Mucosa of descending colon (tissue), 3 donors: ENCODE results near the gene THBS4. TPM values are rescaled to one million over a fixed set of nuclear protein-coding genes. Genes with fewer than 3 reads are reported as not detected.
A peak's percentile ranks its signal among the peaks of the same experiment; 100 is the strongest.

ENCODE experiments used
- ATAC-seq: fragments of 200-7000 bp; cut with Tn5 transposase; one replicate; pipeline ENCODE4 v1.9.1; 2020; ENCODE audit warnings: mild to moderate bottlenecking, moderate library complexity
- DNase-seq, 3 donors: peaks; one replicate each; pipeline ENCODE4 v3.0.0-alpha.2; 2020
- H3K36me3 ChIP-seq: fragments of 200-600 bp; one replicate; pipeline ENCODE4 v1.8.0; 2021; ENCODE audit warnings: low read depth, mild to moderate bottlenecking
- H3K4me1 ChIP-seq: fragments of 200-600 bp; one replicate; pipeline ENCODE4 v1.8.0; 2021; ENCODE audit warnings: low read depth, mild to moderate bottlenecking
- H3K4me3 ChIP-seq: fragments of 200-600 bp; one replicate; pipeline ENCODE4 v1.8.0; 2021; ENCODE audit warnings: mild to moderate bottlenecking
- H3K9me3 ChIP-seq: fragments of 200-600 bp; one replicate; pipeline ENCODE4 v1.8.0; 2021; ENCODE audit warnings: mild to moderate bottlenecking
- intact Hi-C, 2 donors: fragments of 100-400 bp; cut with DNase I in 1 of 2; cut with micrococcal nuclease in 1 of 2; formaldehyde crosslinking; loops; one replicate each; pipeline versions ENCODE4 v1.11.0 to v1.11.1; 2022; cut with DNase I, micrococcal nuclease
- total RNA-seq, 3 donors: library from RNA; stranded (reverse); fragmentation: NEBNext Ultra II Directional in 2 of 3; extraction: Animal tissue kit (Norgen Biotek cat#: 25700) in 2 of 3; gene quantifications; one replicate each; pipeline versions ENCODE4 v1.2.1 to v1.2.4, GENCODE V29; 2021 to 2023
- TF ChIP-seq, protein P1 (sequence below): fragments of 200-600 bp; IDR thresholded peaks from one replicate; pipeline ENCODE4 v1.8.0; 2022; ENCODE audit warnings: antibody characterized with exemption, mild to moderate bottlenecking
- donor health status: DM: no; HTN: no; CAD: no; lungs with moderate emphysema.
- donor health status: DM: no; HTN: no; CAD: no.
- donor health status: DM: no; HTN: yes; CAD: no.

Gene THBS4
- total RNA-seq, 3 donors from 2014 or later = 0.84 to 26.2 (median 4.8) TPM

DNA sequence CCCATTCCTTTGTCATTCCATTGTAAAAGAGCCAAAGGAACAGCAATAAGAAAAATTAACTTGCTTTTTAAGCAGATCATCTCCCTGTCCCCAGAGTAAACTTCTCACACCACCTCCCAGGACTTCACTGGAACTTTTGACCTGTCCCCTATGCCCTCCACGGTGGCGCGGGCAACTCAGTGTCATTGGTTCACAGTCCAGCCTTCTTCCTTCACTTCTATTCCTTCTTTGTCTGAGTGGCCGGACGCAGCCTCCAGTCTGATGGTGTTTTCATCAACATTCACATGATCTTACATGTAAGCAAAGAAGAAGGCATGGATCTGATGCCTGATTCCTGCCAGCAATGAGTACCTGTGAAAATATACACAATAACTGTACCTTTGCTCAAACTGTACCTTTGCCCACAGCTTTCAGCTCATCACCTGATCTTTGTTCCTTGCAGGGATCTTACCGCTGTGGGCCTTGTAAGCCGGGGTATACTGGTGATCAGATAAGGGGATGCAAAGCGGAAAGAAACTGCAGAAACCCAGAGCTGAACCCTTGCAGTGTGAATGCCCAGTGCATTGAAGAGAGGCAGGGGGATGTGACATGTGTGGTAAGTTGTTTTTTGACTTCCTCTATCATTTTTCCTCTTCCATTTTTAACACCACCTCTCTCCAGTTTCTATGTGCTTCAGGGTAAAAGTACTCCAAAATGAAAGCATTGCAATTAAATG is 32.5 kb downstream of the THBS4 start:
- peaks cover 6% of the 10 kb centered on the region for H3K4me1 ChIP-seq
- intact Hi-C loops = no loop called here
- no peaks in the 10 kb centered on the region for H3K36me3 ChIP-seq
- ATAC-seq (no peak), DNase-seq (no peak)
- H3K9me3 ChIP-seq = no peaks in the 10 kb centered on the region
- TF ChIP-seq, protein P1, sequence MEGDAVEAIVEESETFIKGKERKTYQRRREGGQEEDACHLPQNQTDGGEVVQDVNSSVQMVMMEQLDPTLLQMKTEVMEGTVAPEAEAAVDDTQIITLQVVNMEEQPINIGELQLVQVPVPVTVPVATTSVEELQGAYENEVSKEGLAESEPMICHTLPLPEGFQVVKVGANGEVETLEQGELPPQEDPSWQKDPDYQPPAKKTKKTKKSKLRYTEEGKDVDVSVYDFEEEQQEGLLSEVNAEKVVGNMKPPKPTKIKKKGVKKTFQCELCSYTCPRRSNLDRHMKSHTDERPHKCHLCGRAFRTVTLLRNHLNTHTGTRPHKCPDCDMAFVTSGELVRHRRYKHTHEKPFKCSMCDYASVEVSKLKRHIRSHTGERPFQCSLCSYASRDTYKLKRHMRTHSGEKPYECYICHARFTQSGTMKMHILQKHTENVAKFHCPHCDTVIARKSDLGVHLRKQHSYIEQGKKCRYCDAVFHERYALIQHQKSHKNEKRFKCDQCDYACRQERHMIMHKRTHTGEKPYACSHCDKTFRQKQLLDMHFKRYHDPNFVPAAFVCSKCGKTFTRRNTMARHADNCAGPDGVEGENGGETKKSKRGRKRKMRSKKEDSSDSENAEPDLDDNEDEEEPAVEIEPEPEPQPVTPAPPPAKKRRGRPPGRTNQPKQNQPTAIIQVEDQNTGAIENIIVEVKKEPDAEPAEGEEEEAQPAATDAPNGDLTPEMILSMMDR = no peak
- H3K4me3 ChIP-seq = no peak overlapping the region

DNA sequence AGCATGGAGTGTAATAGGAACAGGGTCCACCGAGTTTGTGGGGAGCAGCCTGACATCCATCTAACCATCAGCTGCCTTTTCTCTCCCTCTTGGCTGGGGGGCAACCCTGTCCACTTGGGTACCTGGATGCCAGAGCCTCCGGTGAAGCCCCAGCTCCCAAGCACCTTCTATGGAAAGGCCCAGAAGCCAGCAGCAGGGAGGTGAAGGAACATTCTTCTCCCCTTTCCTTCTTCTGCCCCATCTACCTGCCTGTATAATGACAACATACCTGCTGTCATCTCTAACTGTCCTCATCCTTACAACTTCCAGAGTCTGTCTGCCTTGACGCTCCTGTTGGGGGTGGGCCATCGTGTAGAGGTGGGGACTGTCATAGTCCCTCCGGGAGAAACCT is 33.1 kb downstream of the THBS4 start:
- Histone ChIP-seq H3K4me1 (peaks cover 6% of the 10 kb centered on the region), H3K9me3 (no peaks in the 10 kb centered on the region), H3K36me3 (no peaks in the 10 kb centered on the region), H3K4me3 (no peak overlapping the region)
- intact Hi-C loops = no loop called here
- ATAC-seq = no peak
- TF ChIP-seq, protein P1 = no peak
- no peak for DNase-seq

DNA sequence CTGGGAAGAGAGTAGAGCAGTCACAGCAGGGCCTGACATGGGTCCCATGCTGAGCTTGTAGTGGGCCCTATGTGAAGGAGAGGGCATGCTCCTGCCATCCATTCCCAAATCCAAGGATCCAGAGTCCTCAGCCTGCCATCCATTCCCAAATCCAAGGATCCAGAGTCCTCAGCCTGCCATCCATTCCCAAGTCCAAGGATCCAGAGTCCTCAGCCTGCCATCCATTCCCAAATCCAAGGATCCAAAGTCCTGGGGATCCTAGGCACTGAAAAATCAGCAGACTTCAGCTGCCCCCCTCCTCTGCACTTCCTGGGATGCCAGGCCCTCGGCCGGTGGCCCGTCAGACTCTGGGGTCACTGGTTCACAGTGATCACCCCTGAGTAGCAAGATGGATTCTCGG is 33.6 kb downstream of the THBS4 start:
- Histone ChIP-seq H3K36me3 (no peaks in the 10 kb centered on the region), H3K9me3 (no peaks in the 10 kb centered on the region), H3K4me3 (no peak overlapping the region), H3K4me1 (peaks cover 6% of the 10 kb centered on the region)
- intact Hi-C loops = no loop called here
- DNase-seq (no peak), ATAC-seq (no peak)
- TF ChIP-seq, protein P1 = no peak

DNA sequence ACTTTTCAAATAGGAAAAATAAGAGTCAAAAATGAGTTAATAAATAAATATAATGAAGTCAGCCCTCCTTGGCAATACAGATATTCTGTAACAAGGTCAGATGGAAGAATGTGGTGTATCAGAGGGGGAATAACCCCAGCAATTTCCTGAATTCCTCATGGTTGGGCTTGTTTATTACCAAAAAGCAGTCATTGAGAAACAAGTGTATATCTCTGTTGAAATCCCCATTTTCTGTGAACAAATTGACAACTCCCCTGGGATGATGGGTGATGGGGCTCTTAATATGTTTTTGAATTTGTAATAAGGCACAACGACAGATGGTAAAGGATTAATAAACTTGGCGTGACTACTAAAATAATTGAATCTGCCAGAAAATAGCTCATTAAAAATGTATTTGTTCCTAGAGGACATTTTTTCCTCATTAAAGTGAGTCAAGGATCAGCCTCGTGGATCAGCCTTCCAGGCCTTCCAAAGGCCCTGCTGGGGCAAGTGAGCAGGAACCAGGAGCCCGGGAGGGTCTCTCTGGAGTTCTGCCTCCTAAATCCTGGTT is 34.2 kb downstream of the THBS4 start:
- ATAC-seq (no peak), DNase-seq (no peak)
- no peak overlapping the region for H3K4me3 ChIP-seq
- peaks cover 6% of the 10 kb centered on the region for H3K4me1 ChIP-seq
- H3K9me3 ChIP-seq = no peaks in the 10 kb centered on the region
- TF ChIP-seq, protein P1 = no peak
- intact Hi-C loops = no loop called here
- H3K36me3 ChIP-seq = no peaks in the 10 kb centered on the region

DNA sequence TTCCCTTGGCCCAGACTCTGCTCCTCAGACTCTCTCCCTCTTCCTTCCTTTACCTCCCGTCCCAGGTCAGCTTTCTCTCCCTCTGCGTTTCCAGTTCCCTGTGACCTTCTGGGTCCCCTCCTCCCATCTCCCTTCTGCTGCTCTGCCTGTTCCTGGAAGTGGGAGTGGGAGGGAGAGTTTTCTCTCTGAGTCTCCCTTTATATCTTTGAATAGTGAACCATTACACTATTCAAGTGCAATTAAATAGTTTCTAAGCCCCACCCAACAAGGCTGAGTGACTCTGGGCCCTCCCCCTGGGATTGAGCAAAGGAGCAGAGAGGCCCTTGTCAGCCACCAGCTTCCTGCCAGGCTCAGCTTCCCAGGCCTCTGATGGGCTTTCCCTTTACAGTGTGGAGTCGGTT is 34.8 kb downstream of the THBS4 start:
- intact Hi-C loops = no loop called here
- Histone ChIP-seq H3K9me3 (no peaks in the 10 kb centered on the region), H3K4me3 (no peak overlapping the region), H3K4me1 (peaks cover 6% of the 10 kb centered on the region), H3K36me3 (no peaks in the 10 kb centered on the region)
- peak in 2 of 3 donors; percentile 20 to 41 for DNase-seq
- peak; percentile 72 for ATAC-seq
- TF ChIP-seq, protein P1 = no peak
